ENCODE data around the gene NEK11. TPM values are rescaled to one million over a fixed set of nuclear protein-coding genes. Genes with fewer than 3 reads are reported as not detected.

Gene NEK11
- total RNA-seq, 1 donor from 2014 or later, result 1.3 TPM

GRCh38 chr3:130992344-130992743 lies 34.3 kb upstream of the NEK11 start:
- TF ChIP-seq CTCF (IDR thresholded peaks at IDR 0.05; ENCODE audit: borderline replicate concordance), result no peak
- no peaks in the 10 kb centered on the region for H3K4me1 ChIP-seq
- no peak for DNase-seq
- H3K36me3 ChIP-seq, result peaks cover 50% of the 10 kb centered on the region
- no peak overlapping the region for H3K27ac ChIP-seq (replicated peaks)
- no peaks in the 10 kb centered on the region for H3K27me3 ChIP-seq (ENCODE audit: low read depth)
- intact Hi-C loops (cut with micrococcal nuclease), result no loop called here
- H3K9me3 ChIP-seq (replicated peaks), result no peaks in the 10 kb centered on the region
- no peak overlapping the region for H3K4me3 ChIP-seq

GRCh38 chr3:130997289-130997688 lies 29.4 kb upstream of the NEK11 start:
- intact Hi-C loops (cut with micrococcal nuclease), result no loop called here
- no peak for DNase-seq
- H3K27ac ChIP-seq (replicated peaks), result no peak overlapping the region
- no peak overlapping the region for H3K4me3 ChIP-seq
- H3K4me1 ChIP-seq, result no peaks in the 10 kb centered on the region
- TF ChIP-seq CTCF (IDR thresholded peaks at IDR 0.05; ENCODE audit: borderline replicate concordance), result no peak
- no peaks in the 10 kb centered on the region for H3K9me3 ChIP-seq (replicated peaks)
- no peaks in the 10 kb centered on the region for H3K27me3 ChIP-seq (ENCODE audit: low read depth)
- peaks cover 90% of the 10 kb centered on the region for H3K36me3 ChIP-seq

GRCh38 chr3:131001071-131001470 lies 25.6 kb upstream of the NEK11 start:
- Histone ChIP-seq H3K27me3 (ENCODE audit: low read depth) (no peaks in the 10 kb centered on the region), H3K36me3 (peaks cover 78% of the 10 kb centered on the region), H3K27ac (replicated peaks) (no peak overlapping the region), H3K4me3 (no peak overlapping the region), H3K4me1 (no peaks in the 10 kb centered on the region), H3K9me3 (replicated peaks) (no peaks in the 10 kb centered on the region)
- no peak for TF ChIP-seq CTCF (IDR thresholded peaks at IDR 0.05; ENCODE audit: borderline replicate concordance)
- no peak for DNase-seq
- intact Hi-C loops (cut with micrococcal nuclease), result no loop called here

- DNase-seq, result no peak
- Histone ChIP-seq H3K9me3 (replicated peaks) (no peaks in the 10 kb centered on the region), H3K36me3 (peaks cover 72% of the 10 kb centered on the region), H3K4me3 (no peak overlapping the region), H3K4me1 (no peaks in the 10 kb centered on the region), H3K27ac (replicated peaks) (no peak overlapping the region), H3K27me3 (ENCODE audit: low read depth) (no peaks in the 10 kb centered on the region)
- no peak for TF ChIP-seq CTCF (IDR thresholded peaks at IDR 0.05; ENCODE audit: borderline replicate concordance)
- intact Hi-C loops (cut with micrococcal nuclease), result no loop called here
Measured at GRCh38 chr3:131004603-131005002, 22.1 kb upstream of the NEK11 start.

- H3K27ac ChIP-seq (replicated peaks), result no peak overlapping the region
- no peaks in the 10 kb centered on the region for H3K27me3 ChIP-seq (ENCODE audit: low read depth)
- peaks cover 69% of the 10 kb centered on the region for H3K36me3 ChIP-seq
- no peak overlapping the region for H3K4me3 ChIP-seq
- no peaks in the 10 kb centered on the region for H3K4me1 ChIP-seq
- no peak for DNase-seq
- intact Hi-C loops (cut with micrococcal nuclease), result no loop called here
- no peak for TF ChIP-seq CTCF (IDR thresholded peaks at IDR 0.05; ENCODE audit: borderline replicate concordance)
- H3K9me3 ChIP-seq (replicated peaks), result no peaks in the 10 kb centered on the region
Measured at GRCh38 chr3:131007256-131007655, 19.4 kb upstream of the NEK11 start.

GRCh38 chr3:131007782-131008181 lies 18.9 kb upstream of the NEK11 start:
- peaks cover 70% of the 10 kb centered on the region for H3K36me3 ChIP-seq
- peaks cover 2% of the 10 kb centered on the region for H3K4me1 ChIP-seq
- H3K27me3 ChIP-seq (ENCODE audit: low read depth), result no peaks in the 10 kb centered on the region
- intact Hi-C loops (cut with micrococcal nuclease), result no loop called here
- no peak for TF ChIP-seq CTCF (IDR thresholded peaks at IDR 0.05; ENCODE audit: borderline replicate concordance)
- no peak overlapping the region for H3K27ac ChIP-seq (replicated peaks)
- DNase-seq, result no peak
- H3K9me3 ChIP-seq (replicated peaks), result no peaks in the 10 kb centered on the region
- no peak overlapping the region for H3K4me3 ChIP-seq

Measured in left ventricle myocardium inferior (tissue), 1 donor.